ENCODE measurements around the gene TEDC1. TPM values are rescaled to one million over a fixed set of nuclear protein-coding genes. Genes with fewer than 3 reads are reported as not detected.

The TEDC1 gene
- total and polyA plus RNA-seq, 7 donors = 0.95 to 5.2 (median 1.9) TPM

DNA sequence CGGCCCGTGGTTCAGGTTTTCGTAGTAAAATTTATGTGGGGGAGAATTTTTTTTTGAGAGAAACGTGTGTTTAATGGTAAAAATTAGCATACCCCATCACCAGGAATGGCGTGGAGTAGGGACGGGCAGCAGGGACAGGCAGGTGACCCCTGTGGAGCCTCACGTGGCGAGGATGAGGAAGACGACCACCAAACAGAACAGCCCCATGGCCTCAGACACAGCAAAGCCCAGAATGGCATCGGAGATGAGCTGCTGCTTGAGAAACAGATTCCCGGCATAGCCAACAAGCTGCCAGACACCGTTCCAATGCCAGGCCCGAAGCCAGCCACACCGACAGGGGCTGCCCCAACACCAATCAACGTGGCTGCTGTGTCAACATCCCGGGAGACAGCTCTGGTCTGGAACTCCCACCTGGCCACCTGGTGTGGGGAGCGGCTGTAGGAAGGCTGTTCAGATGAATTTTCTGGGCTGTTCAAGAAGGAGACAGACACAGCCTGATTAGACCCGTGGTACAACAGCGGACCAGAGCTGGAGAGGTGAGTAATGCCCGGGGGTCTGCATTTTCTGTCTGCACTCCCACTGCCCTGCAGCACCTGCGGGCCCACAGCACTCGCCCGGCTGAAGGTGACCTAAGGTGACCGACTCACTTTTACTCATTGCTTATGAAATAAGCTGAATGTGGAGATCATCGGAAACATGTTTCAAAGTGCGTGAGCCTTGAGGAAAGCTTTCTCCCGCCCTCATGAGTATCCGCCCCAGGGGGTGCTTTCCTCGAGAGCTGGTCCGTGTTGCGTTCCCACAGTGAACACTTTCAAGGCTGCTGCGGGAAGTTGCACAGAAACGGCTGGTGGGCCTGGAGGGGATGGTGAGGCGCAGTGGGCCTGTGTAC lies 45.9 kb downstream of the TEDC1 start:
- DNase-seq (peak in 1 of 2 donors; percentile 39), ATAC-seq (no peak)
- H3K4me1 ChIP-seq = no peaks in the 10 kb centered on the region
- TF ChIP-seq CTCF (IDR thresholded peaks at IDR 0.05) = no peak
- intact Hi-C loops (cut with DNase I) = no loop called here
- no peak overlapping the region for H3K4me3 ChIP-seq
- H3K27me3 ChIP-seq (ENCODE audit: insufficient read depth in 3 of 3, low read length in 2 of 3) = peaks cover 0 to 43% (median 11%) of the 10 kb centered on the region in 3 donors
- WGBS, 3 donors = 65 to 71% (median 67%) methylated on average over 34 of the region's 34 CpGs
- no peak overlapping the region for H3K27ac ChIP-seq
- H3K9me3 ChIP-seq = no peaks in the 10 kb centered on the region
- no peaks in the 10 kb centered on the region for H3K36me3 ChIP-seq (ENCODE audit: insufficient read depth in 1 of 2, low read depth in 1 of 2)

- H3K4me3 ChIP-seq = no peak overlapping the region
- intact Hi-C loops (cut with DNase I) = no loop called here
Measured at GRCh38 chr14:105537580-105538474, 46.8 kb downstream of the TEDC1 start.

DNA sequence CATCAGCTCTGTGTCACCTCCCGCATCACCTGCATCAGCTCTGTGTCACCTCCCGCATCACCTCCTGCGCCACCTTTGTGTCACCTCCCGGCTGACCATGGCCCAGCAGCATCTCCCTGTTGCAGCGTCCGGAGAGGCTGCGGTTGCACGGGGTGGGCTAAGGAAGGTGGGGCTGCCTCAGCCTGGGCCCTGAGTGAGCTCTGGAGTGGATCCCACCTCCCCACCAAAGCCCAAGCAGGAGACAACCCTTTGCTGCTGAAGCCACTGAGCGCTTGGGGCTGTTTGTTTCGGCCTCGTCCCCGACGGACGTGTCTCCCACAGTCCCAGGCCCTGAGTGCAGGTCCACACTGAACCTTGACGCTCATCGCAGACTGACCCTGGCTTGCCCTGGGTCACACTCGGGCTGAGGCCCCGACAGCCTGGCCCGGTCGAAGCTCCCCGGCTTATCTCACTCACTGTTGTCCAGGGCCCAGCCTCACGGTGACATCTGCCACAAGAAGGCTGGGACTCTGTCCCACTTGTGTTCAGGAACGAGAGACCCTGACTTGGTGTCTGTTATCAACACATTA lies 47.5 kb downstream of the TEDC1 start:
- Histone ChIP-seq H3K9me3 (peaks cover 7% of the 10 kb centered on the region), H3K4me1 (no peaks in the 10 kb centered on the region), H3K27ac (no peak overlapping the region), H3K36me3 (ENCODE audit: insufficient read depth in 1 of 2, low read depth in 1 of 2) (no peaks in the 10 kb centered on the region), H3K27me3 (ENCODE audit: insufficient read depth in 3 of 3, low read length in 2 of 3) (peaks cover 0 to 38% (median 9%) of the 10 kb centered on the region in 3 donors), H3K4me3 (no peak overlapping the region)
- DNase-seq = peak in 1 of 2 donors; percentile 36
- WGBS, 3 donors = 85 to 88% (median 86%) methylated on average over 23 of the region's 23 CpGs
- ATAC-seq = peak in 1 of 4 donors; percentile 24
- TF ChIP-seq CTCF (IDR thresholded peaks at IDR 0.05) = no peak
- intact Hi-C loops (cut with DNase I) = no loop called here

More at GRCh38 chr14:105537580-105538474, 46.8 kb downstream of the TEDC1 start:
- Histone ChIP-seq H3K36me3 (ENCODE audit: insufficient read depth in 1 of 2, low read depth in 1 of 2) (no peaks in the 10 kb centered on the region), H3K27ac (no peak overlapping the region), H3K9me3 (peaks cover 5% of the 10 kb centered on the region), H3K27me3 (ENCODE audit: insufficient read depth in 3 of 3, low read length in 2 of 3) (peaks cover 0 to 43% (median 11%) of the 10 kb centered on the region in 3 donors), H3K4me1 (no peaks in the 10 kb centered on the region)
- ATAC-seq = peak; percentile 66 to 77 (median 70)
- 16 to 23% (median 20%) methylated on average over 26 to 30 of the region's 30 CpGs for WGBS, 3 donors
- TF ChIP-seq CTCF (IDR thresholded peaks at IDR 0.05) = peak; percentile 93
- DNase-seq = peak; percentile 54 to 58

GRCh38 chr14:105540811-105541210 lies 49.8 kb downstream of the TEDC1 start:
- TF ChIP-seq CTCF (IDR thresholded peaks at IDR 0.05) = no peak
- intact Hi-C loops (cut with DNase I) = no loop called here
- ATAC-seq (no peak), DNase-seq (peak in 1 of 2 donors; percentile 23)
- Histone ChIP-seq H3K36me3 (ENCODE audit: insufficient read depth in 1 of 2, low read depth in 1 of 2) (no peaks in the 10 kb centered on the region), H3K27ac (no peak overlapping the region), H3K4me1 (no peaks in the 10 kb centered on the region), H3K27me3 (ENCODE audit: insufficient read depth in 3 of 3, low read length in 2 of 3) (peaks cover 0 to 34% (median 11%) of the 10 kb centered on the region in 3 donors), H3K4me3 (no peak overlapping the region), H3K9me3 (peaks cover 7% of the 10 kb centered on the region)
- 66 to 77% (median 71%) methylated on average over 9 of the region's 9 CpGs for WGBS, 3 donors
